ENCODE measurements around the gene PTBP3. TPM values are rescaled to one million over a fixed set of nuclear protein-coding genes. Genes with fewer than 3 reads are reported as not detected.
"Not testable (repeated sequence)": the region's sequence is repeated elsewhere in the genome, so short reads cannot be mapped to it uniquely, and the experiment has no call there.

PTBP3 gene
- total RNA-seq, 4 donors from 2014 or later: 33.7 to 89.1 (median 42.4) TPM

GRCh38 chr9:112278152-112278551, 55.3 kb downstream of the PTBP3 start:
- intact Hi-C loops (cut with DNase I): no loop called here
- 48 to 49% methylated on average over 3 of the region's 3 CpGs for WGBS, 2 donors
- H3K4me3 ChIP-seq (replicated peaks in 1 of 3): no peak overlapping the region
- H3K36me3 ChIP-seq: no peaks in the 10 kb centered on the region
- no peaks in the 10 kb centered on the region for H3K27me3 ChIP-seq
- H3K9me3 ChIP-seq: no peaks in the 10 kb centered on the region
- no peak for TF ChIP-seq POLR2A (IDR thresholded peaks at IDR 0.05)
- TF ChIP-seq, protein P1, sequence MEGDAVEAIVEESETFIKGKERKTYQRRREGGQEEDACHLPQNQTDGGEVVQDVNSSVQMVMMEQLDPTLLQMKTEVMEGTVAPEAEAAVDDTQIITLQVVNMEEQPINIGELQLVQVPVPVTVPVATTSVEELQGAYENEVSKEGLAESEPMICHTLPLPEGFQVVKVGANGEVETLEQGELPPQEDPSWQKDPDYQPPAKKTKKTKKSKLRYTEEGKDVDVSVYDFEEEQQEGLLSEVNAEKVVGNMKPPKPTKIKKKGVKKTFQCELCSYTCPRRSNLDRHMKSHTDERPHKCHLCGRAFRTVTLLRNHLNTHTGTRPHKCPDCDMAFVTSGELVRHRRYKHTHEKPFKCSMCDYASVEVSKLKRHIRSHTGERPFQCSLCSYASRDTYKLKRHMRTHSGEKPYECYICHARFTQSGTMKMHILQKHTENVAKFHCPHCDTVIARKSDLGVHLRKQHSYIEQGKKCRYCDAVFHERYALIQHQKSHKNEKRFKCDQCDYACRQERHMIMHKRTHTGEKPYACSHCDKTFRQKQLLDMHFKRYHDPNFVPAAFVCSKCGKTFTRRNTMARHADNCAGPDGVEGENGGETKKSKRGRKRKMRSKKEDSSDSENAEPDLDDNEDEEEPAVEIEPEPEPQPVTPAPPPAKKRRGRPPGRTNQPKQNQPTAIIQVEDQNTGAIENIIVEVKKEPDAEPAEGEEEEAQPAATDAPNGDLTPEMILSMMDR (IDR thresholded peaks at IDR 0.05): no peak
- H3K27ac ChIP-seq: no peak overlapping the region
- peaks cover 16% of the 10 kb centered on the region in 2 donors for H3K4me1 ChIP-seq
- no peak for DNase-seq

DNA sequence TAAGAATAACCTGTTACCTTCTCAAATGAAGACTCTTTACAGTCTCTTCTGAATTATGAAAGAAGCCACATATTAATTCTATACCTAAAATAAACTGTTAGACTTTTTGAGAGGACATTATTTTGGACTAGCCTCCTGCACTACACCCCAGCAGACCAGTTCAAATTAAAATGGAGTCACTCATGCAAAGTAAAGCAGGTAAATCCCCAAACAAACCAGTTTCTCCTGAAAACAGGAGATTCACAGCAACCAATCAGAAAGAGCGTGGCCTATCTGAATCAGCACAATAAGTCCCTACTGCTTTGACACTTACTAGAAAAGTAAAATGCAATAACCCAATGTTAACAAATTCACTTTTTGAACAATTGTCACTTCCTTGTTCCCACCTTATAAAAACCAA, 58.8 kb downstream of the PTBP3 start:
- 94 to 95% methylated on average over 1 of the region's 1 CpG for WGBS, 2 donors
- Histone ChIP-seq H3K4me3 (replicated peaks in 1 of 3) (no peak overlapping the region), H3K9me3 (no peaks in the 10 kb centered on the region), H3K27me3 (no peaks in the 10 kb centered on the region), H3K4me1 (peaks cover 11 to 16% of the 10 kb centered on the region in 2 donors), H3K36me3 (no peaks in the 10 kb centered on the region), H3K27ac (no peak overlapping the region)
- intact Hi-C loops (cut with DNase I): no loop called here
- no peak for TF ChIP-seq POLR2A (IDR thresholded peaks at IDR 0.05)
- TF ChIP-seq, protein P1 (IDR thresholded peaks at IDR 0.05): no peak
- DNase-seq: no peak

- intact Hi-C loops (cut with DNase I): no loop called here
- TF ChIP-seq, protein P1 (IDR thresholded peaks at IDR 0.05): no peak
- no peak for TF ChIP-seq POLR2A (IDR thresholded peaks at IDR 0.05)
- 60 to 68% methylated on average over 3 of the region's 3 CpGs for WGBS, 2 donors
Measured at GRCh38 chr9:112273876-112274275, 59.5 kb downstream of the PTBP3 start.

DNA sequence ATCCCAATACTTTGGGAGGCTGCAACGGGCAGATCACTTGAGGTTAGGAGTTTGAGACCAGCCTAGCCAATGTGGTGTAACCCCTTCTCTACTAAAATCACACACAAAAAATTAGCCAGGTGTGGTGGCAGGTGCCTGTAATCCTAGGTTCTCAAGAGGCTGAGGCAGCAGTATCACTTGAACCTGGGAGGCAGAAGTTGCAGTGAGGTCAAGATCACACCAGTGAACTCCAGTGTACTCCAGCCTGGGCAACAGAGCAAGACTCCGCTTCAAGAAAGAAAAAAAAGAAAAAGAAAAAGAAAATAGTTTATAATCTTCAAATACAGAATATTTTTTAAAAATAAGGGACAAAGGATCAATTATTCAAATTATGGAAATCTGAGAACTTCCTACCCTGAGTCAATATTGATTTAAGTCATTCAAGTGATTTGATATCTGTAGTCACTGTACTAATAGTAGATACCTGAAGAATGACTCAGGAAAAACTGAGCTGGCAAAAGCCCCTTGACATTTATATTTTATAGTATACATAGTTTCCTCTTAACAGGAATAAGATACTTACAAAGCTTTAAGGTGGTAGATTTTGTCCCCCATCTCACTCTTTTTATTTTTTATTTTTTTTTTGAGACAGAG, 61.8 kb downstream of the PTBP3 start:
- H3K9me3 ChIP-seq: no peaks in the 10 kb centered on the region
- no peaks in the 10 kb centered on the region for H3K27me3 ChIP-seq
- no peak overlapping the region for H3K27ac ChIP-seq
- TF ChIP-seq POLR2A (IDR thresholded peaks at IDR 0.05): no peak
- intact Hi-C loops (cut with DNase I): no loop called here
- 100% methylated on average over 2 of the region's 2 CpGs for WGBS, 2 donors
- no peaks in the 10 kb centered on the region for H3K36me3 ChIP-seq
- peaks cover 7 to 8% of the 10 kb centered on the region in 2 donors for H3K4me1 ChIP-seq
- no peak overlapping the region for H3K4me3 ChIP-seq (replicated peaks in 1 of 3)
- no peak for DNase-seq

More at GRCh38 chr9:112273876-112274275, 59.5 kb downstream of the PTBP3 start:
- Histone ChIP-seq H3K27ac (no peak overlapping the region), H3K9me3 (no peaks in the 10 kb centered on the region), H3K4me1 (peaks cover 11 to 16% of the 10 kb centered on the region in 2 donors), H3K36me3 (no peaks in the 10 kb centered on the region), H3K27me3 (no peaks in the 10 kb centered on the region), H3K4me3 (replicated peaks in 1 of 3) (no peak overlapping the region)
- DNase-seq: no peak

DNA sequence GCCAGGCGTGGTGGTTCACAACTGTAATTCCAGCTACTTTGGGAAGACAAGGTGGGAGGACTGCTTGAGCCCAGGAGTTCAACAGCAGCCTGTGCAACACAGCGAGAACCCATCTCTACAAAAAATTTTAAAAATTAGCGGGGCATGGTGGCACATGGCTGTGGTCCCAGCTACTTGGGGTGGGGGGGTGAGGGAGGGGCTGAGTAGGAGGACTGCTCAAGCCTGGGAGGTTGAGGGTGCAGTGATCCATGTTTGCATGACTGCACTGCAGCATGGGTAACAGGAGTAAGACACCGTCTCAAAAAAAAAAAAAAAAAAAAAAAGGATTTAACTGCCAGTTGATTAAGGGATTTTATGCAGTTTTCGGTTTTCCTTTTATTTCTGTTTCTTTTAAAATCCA, 65.0 kb downstream of the PTBP3 start:
- DNase-seq: peak; percentile 54 to 65
- WGBS, 2 donors: 73 to 79% methylated on average over 5 of the region's 5 CpGs
- TF ChIP-seq POLR2A (IDR thresholded peaks at IDR 0.05): no peak
- TF ChIP-seq, protein P1 (IDR thresholded peaks at IDR 0.05): no peak

DNA sequence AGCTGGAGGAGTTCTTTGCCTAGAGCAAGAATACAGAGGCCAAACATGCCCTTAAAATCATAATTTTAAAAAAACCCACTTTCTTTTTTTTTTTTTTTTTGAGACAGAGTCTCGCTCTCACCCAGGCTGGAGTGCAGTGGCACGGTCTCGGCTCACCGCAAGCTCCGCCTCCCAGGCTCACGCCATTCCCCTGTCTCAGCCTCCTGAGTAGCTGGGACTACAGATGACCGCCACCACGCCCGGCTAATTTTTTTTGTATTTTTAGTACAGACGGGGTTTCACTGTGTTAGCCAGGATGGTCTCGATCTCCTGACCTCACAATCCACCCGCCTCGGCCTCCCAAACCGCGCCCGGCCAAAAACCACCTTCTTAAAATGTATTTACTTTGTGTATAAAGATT, 66.3 kb downstream of the PTBP3 start:
- H3K4me3 ChIP-seq (replicated peaks in 1 of 3); H3K9me3 ChIP-seq; DNase-seq; intact Hi-C loops (cut with DNase I); H3K27me3 ChIP-seq; H3K27ac ChIP-seq; H3K4me1 ChIP-seq; H3K36me3 ChIP-seq: not testable (repeated sequence)
- 97% methylated on average over 16 of the region's 16 CpGs for WGBS, 2 donors

More for the DNA sequence above, 65.0 kb downstream of the PTBP3 start:
- Histone ChIP-seq H3K27ac (no peak overlapping the region), H3K9me3 (no peaks in the 10 kb centered on the region), H3K27me3 (no peaks in the 10 kb centered on the region), H3K4me3 (replicated peaks in 1 of 3) (no peak overlapping the region), H3K36me3 (no peaks in the 10 kb centered on the region), H3K4me1 (no peaks in the 10 kb centered on the region)
- intact Hi-C loops (cut with DNase I): no loop called here
